HG03108 (cell line): ENCODE measurements around the gene DAND5.
A peak's percentile ranks its signal among the peaks of the same experiment; 100 is the strongest.

Source experiments
- ATAC-seq: cut with Tn5 transposase; IDR thresholded peaks from one replicate; pipeline ENCODE4 v1.9.1; 2021; ENCODE audit warnings: moderate library complexity; ENCODE audit not compliant: unreplicated experiment

The DAND5 gene, protein sequence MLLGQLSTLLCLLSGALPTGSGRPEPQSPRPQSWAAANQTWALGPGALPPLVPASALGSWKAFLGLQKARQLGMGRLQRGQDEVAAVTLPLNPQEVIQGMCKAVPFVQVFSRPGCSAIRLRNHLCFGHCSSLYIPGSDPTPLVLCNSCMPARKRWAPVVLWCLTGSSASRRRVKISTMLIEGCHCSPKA

DNA sequence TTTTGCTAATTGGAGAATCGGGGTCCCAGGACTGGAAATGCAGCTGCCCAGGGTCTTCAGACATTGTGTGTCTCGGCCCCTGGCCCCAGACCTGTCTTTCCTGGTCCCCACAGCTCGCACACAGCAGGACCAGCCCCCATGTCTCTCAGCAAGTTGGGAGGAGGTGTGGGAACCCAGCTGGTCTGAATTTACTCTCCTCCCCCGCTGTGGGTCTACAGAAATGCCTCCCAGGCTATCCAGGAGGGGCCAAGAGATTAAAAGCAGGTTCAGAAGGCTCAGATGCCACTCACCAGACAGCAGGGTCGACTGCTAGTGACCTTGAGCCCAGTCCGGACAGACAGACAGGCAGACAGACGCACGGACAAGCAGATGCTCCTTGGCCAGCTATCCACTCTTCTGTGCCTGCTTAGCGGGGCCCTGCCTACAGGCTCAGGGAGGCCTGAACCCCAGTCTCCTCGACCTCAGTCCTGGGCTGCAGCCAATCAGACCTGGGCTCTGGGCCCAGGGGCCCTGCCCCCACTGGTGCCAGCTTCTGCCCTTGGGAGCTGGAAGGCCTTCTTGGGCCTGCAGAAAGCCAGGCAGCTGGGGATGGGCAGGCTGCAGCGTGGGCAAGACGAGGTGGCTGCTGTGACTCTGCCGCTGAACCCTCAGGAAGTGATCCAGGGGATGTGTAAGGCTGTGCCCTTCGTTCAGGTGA lies at the start of gene DAND5:
DAND5 (plus strand) TSS at position 285 of the 697 bp plus-strand sequence; CDS start at position 370, 85 bp downstream.
- no peak for ATAC-seq

DNA sequence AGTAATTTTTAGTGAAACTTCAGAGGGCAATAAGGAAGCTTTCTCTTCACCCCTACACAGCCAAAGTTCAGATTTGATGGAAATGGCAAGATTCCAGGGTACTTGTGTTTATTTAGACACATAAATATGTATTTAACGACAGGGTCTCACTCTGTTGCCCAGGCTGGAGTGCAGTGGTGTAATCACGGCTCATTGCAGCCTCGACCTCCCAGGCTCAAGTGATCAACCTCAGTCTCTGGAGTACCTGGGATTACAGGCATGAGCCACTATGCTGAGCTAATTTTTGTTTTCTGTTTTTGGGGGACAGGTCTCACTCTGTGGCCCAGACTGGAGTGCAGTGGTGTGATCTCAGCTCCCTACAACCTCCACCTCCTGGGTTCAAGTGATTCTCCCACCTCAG lies 48.3 kb upstream of the DAND5 start:
- ATAC-seq: no peak

DNA sequence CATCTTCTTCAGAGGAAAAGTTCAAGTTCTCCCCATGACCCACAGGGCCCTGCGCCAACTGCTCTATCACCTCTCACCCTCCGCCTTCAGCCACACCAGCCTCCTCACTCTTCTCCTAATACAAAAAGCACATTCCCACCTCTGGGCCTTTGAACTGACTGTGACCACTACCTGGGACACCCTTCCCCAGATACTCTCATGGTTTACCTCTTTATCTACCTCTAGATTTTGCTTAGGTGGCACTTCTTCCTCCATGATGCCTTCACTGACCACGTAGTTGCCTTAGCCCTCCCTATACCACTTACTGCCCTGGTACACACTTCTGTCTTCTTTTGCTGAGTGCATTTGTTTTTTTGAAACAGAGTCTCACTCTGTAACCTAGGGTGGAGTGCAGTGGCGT lies 46.4 kb upstream of the DAND5 start:
- no peak for ATAC-seq

DNA sequence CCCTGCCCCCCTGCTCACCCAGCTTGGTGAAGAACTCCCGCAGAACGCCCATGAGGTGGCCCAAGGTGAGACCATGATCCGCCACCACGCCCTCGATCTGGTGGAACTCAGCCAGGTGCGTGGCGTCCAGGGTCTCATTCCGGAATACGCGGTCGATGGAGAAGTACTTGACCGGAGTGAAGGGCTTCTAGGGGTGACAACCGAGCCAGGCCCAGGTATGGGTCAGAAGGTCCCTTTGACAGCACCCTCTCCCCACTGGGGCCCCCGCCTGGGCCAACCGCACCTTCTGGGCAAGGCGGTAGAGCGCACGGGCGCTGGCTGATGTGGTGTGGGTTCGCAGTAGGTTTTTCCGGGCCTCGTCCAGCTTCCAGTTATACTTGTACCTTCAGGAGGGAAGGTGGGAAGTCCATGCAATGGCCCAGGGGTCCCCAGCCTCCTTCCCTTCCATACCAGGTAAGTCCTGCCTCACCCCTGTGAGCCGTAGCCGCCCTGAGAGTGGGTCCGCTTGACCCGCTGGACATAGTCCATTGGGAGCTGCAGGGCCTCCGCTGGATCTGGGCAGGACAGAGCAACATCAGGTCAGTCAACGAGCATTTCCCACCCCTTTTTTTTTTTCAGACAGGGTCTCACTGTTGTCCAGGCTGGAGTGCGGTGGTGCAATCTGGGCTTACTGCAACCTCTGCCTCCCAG lies 44.6 kb upstream of the DAND5 start:
- ATAC-seq: no peak

DNA sequence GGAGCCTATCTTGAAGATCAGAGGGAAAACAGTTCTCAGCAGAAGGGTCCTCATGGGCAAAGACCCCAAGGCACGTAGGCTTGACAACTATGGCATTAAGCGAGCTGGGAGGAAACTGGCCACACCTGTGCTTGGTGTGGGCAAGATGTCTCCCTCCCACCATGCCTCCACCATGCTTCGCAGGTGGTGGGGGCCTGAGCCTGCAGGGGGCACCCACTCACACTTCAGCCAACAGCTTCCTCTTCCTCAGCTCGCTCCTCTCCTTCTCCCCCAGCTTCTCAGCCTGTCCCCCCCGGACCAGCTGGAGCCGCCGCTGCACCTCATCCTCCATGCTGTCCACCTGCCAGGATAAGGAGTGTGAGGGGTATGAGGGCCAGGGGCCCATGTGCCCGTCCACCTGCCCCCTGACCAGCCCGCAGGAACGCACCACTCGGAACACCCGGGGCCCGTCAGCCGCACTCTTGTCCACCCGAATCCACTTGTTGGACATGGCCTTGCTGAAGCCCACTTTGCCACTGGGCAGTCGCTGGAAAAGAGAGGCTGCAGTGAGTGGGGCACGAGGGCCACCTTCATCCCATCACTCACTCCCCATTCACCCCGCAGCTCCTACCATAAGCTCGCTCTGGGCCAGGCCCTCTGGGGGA lies 39.3 kb upstream of the DAND5 start:
- no peak for ATAC-seq

DNA sequence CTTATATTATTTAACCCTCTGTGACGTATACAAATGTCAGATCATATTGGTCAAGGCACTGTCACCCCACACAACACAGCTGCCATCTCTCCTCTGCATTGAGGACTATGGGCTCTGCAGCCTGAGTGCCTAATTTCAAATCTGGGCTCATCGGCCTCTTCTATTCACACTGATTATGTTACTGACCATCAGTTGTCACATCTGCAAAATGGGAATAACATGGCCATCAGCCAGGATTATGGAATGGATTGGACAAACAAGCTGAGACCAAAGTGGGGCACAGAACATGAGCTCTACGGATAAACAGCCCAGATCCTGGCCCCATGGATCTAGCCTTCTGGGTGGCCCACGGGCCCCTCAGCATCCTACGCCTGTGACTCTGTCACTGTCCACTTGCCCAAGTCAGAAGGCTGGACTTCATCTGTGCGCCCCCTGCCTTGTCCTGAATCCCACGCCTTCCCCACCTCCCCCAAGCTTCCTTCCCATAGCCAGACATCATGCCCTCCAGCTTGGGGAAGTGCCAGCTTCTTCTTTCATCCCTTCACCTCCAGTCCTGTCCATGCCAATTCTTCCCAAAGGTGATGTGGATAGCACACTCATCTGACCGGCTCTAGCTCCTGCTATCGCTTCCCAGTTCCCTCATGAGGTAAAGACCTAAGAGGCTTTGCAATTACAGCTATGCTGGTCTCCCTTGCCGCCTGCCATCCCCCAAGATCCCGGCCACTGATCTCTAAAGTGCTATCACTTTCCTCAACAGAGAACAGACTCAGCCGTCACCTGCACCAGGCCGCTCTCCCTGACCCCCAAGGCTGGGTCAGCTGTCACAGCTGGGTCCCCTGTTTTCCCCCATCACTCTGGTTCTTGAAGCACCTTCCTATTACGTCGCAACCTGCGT lies 36.7 kb upstream of the DAND5 start:
- no peak for ATAC-seq

DNA sequence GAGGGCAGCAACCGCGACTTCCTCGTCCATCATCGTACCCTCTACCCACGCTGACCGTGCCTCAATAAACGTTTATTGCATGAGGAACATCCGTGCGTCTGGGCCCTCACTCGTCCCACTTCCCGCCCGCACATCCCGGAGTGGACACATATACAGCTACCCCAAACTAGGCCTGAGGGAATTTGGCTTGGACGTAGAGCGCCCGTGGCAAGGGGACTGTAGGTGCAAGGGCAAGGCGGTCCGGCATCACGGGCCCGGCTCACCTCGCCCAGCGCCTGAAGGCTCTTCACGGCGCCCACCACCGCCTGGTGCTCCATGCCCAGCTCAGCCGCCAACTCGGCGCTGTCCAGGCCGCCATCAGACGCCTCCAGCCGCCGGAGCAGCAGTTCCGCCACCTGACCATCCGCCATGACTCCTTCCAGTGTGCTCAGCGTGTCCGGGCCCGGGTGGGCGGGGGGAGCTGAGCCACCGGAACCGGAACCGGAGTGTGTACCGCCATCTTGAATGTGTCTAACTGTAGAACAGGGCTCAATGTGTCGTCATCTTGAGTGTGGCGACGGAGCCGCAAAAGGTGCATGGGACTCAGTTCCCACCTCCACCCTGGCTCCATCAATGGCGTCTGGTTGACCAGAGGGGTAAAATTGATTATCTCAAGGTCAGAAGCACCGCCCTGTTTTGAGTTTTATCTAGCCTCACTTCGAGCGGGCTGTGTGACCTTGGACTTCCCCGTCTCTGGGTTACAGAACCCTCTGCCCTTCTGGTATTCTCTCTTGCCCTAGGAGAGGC lies 35.9 kb upstream of the DAND5 start, which contains the start of gene FARSA:
FARSA (minus strand) TSS at position 425 of the 786 bp plus-strand sequence; CDS start at position 410, 15 bp downstream.
- peak; percentile 41 for ATAC-seq

DNA sequence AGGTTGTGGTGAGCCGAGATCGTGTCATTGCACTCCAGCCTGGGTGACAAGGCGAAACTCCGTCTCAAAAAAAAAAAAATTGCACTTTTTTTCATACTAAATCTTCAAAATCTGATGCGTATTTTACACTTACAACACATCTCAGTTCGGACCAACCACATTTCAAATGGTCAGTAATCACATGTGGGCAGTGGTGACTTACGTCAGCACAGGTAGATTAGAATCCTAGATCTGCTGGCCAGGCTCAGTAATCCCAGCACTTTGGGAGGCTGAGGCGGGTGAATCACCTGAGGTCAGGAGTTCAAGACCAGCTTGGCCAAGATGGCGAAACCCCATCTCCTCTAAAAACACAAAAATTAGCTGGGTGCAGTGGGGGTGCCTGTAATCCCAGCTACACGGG lies 34.3 kb upstream of the DAND5 start:
- no peak for ATAC-seq

DNA sequence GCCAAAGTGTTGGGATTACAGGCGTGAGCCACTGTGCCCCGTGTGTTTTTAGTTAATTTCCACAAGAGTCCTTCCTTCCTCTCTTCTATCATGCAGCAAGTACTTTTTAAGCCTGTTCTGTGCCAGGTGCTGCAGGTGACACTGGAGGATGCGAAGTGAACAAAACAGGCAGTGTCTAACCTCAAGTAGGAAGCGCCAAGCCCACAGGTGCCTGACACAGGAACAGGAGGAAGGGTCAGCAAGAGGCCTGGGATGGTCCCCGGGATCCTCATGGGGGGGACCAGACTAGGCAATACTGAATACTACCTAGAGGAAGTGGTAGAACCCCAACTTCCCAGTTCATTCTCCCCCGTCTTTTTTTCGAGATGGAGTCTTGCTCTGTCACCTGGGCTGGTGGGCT lies 32.8 kb upstream of the DAND5 start:
- ATAC-seq: no peak

DNA sequence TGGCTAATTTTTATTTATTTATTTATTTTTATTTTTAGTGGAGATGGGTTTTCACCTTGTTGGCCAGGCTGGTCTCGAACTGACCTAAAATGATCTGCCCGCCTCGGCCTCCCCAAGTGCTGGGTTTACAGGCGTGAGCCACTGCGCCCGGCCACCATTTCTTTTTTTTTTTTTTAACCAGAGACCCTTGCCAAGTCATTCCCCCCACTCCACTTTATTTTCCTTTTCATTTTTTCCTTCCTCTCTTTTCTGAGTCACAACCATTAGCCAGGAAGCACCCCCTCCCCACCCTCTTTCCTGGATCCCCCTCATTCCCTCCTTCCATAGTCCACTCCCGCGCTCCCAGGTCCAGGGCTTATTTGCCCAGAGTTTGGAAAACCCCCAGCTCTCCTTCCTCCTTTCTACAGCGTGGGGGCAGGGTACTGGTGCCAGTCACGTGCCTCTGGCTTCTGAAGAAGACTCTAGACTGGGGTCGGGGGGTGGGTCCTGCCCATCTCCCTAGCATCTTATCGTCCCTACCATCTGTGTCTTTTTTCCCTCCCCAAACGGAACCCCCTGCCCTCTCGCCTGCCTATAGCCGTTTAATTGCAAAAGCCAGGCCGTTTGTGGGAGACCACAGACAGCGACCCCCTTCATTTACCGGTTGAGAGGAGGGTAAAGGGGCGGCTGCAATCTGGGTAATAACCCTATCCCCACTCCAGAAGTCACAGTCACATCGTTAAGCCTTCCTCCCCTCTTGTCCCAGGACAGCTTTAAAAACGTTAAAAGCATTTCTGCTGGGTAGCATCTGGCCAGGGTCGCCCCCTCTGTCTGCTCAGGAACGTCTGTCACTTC lies 32.1 kb upstream of the DAND5 start:
- ATAC-seq: no peak

DNA sequence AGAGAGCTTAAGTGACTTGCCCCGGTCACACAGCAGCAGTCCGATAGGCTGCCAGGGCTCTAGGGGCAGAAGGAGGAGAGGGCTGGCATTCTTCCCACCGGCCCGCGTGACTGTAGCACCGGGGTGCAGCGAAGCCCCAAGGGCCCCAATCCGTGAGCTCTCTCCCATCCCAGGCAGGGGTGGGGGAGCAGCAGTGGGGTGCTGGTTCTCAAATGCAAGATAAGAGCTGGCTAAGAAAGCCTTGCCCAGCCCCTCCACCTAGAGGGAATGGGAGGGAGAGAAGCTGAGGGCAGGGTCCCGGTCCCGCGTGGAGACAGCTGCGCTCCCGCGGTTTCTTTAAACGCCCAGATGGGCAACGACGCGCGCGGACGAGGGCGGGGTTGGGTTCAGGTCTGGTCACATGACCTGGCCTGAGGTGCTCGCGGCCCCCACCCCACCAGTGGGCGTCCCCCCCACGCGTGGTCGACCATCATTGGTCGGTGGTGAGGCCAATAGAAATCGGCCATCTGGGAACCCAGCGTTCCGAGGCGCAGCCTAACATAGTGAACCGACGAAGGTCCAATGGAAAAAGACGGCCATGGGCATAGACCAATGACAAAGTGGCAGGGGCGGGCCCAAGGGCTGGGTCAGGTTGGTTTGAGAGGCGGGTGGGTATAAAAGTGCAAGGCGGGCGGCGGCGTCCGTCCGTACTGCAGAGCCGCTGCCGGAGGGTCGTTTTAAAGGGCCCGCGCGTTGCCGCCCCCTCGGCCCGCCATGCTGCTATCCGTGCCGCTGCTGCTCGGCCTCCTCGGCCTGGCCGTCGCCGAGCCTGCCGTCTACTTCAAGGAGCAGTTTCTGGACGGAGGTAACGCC lies 31.2 kb upstream of the DAND5 start, which contains the start of gene CALR:
CALR (plus strand) TSS at position 683 of the 852 bp plus-strand sequence; CDS start at position 754, 71 bp downstream.
- ATAC-seq: peak; percentile 76

DNA sequence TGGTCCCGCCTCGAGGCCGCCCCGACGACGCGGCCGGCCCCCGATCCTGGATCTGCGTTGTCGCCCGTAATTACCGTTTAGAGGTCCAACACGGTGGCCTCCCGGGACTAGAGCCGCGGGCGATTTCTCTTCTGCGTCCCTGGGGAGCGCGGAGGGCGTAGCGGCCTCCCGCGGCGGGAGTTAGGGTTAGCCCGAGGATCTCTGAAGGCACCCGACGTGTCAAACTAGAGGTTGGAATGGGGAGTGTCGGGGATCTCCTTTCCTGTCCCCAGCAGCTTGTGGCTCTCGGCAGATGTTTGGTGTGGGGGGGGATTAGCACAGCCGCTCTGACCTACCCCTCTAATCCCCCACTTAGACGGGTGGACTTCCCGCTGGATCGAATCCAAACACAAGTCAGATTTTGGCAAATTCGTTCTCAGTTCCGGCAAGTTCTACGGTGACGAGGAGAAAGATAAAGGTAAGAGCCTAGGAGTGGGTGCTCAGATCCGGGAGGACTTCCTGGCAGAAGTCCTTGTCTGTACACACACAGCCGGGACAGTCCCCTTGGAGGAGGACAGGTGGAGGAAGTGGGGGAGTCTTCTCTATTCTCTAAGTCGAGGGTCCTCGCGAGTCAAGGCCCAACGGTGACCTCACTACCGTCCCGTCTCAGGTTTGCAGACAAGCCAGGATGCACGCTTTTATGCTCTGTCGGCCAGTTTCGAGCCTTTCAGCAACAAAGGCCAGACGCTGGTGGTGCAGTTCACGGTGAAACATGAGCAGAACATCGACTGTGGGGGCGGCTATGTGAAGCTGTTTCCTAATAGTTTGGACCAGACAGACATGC lies 30.4 kb upstream of the DAND5 start:
- no peak for ATAC-seq

DNA sequence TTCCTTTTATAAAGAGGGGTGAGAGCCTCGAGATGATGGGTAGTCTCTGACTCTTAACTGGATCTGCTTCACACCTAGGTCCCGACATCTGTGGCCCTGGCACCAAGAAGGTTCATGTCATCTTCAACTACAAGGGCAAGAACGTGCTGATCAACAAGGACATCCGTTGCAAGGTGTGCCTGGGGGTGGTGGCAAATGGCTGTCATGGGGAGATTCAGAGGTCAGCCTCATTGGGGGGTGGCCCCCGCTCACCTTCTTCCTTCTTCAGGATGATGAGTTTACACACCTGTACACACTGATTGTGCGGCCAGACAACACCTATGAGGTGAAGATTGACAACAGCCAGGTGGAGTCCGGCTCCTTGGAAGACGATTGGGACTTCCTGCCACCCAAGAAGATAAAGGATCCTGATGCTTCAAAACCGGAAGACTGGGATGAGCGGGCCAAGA lies 29.4 kb upstream of the DAND5 start:
- no peak for ATAC-seq

DNA sequence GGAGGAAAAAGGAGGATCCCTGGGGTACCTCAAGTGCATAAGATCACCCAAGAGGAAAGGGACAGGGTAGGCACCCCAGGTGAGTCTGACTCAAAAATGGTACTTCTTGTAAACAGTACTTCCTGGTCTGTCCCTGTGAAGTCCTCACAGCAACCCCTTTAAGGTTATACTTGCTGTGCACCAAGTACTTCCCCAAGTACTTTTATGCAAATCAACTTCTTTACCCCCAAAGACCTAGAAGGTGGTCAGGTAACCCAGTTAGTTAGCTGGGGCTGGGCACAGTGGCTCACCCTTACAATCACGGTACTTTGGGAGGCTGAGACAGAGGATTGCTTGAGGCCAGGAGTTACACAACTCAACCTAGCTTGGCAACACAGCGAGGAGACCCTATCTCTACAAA lies 28.5 kb upstream of the DAND5 start:
- no peak for ATAC-seq

DNA sequence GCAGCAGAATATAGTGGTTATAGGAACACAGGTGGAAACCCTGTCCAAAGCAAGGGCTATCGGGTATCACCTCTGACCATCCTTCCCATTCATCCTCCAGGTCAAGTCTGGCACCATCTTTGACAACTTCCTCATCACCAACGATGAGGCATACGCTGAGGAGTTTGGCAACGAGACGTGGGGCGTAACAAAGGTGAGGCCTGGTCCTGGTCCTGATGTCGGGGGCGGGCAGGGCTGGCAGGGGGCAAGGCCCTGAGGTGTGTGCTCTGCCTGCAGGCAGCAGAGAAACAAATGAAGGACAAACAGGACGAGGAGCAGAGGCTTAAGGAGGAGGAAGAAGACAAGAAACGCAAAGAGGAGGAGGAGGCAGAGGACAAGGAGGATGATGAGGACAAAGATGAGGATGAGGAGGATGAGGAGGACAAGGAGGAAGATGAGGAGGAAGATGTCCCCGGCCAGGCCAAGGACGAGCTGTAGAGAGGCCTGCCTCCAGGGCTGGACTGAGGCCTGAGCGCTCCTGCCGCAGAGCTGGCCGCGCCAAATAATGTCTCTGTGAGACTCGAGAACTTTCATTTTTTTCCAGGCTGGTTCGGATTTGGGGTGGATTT lies 25.8 kb upstream of the DAND5 start:
- ATAC-seq: no peak

DNA sequence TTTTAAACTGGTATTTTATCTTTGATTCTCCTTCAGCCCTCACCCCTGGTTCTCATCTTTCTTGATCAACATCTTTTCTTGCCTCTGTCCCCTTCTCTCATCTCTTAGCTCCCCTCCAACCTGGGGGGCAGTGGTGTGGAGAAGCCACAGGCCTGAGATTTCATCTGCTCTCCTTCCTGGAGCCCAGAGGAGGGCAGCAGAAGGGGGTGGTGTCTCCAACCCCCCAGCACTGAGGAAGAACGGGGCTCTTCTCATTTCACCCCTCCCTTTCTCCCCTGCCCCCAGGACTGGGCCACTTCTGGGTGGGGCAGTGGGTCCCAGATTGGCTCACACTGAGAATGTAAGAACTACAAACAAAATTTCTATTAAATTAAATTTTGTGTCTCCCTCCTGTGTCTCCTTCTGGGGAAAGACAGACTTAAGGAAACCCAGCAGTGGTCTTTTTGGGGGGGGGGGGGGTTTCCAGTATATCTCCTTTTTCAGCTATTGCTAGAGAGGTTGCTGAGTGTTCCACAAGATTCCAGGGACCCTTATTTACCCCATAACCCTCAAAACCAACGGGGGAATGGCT lies 25.2 kb upstream of the DAND5 start:
- no peak for ATAC-seq
